ENCODE data around the gene TMEM39B.
A peak's percentile ranks its signal among the peaks of the same experiment; 100 is the strongest.
"Not testable (repeated sequence)": the region's sequence is repeated elsewhere in the genome, so short reads cannot be mapped to it uniquely, and the experiment has no call there.

TMEM39B gene

GRCh38 chr1:32142446-32143301, 69.9 kb downstream of the TMEM39B start:
- TF ChIP-seq Cebpa-rat (IDR thresholded peaks at IDR 0.05), result no peak
- H3K4me2 ChIP-seq, result no peak overlapping the region
- H3K36me3 ChIP-seq, result peaks cover 10 to 43% (median 19%) of the 10 kb centered on the region in 11 experiments; a peak in 21 of 22 replicates
- H3K9me3 ChIP-seq (replicated peaks in 1 of 11), result peaks cover 8 to 17% (median 12%) of the 10 kb centered on the region in 11 experiments; a peak in 21 of 22 replicates
- H3K4me3 ChIP-seq, result no peak overlapping the region
- H3K27ac ChIP-seq, result peak overlapping the region in 1 of 11 experiments; percentile 25; a peak in 1 of 22 replicates
- no peaks in the 10 kb centered on the region for H3K27me3 ChIP-seq
- H3K4me1 ChIP-seq, result peaks cover 6 to 30% (median 14%) of the 10 kb centered on the region in 10 experiments; a peak in 11 of 20 replicates
- H3K9ac ChIP-seq, result no peak overlapping the region
- H4K20me1 ChIP-seq, result peaks cover 85 to 100% (median 98%) of the 10 kb centered on the region in 11 experiments

GRCh38 chr1:32143302-32143695, 70.6 kb downstream of the TMEM39B start:
- H4K20me1 ChIP-seq, result peaks cover 79 to 100% (median 98%) of the 10 kb centered on the region in 11 experiments
- not testable (repeated sequence) for H3K9ac ChIP-seq

GRCh38 chr1:32144033-32144432, 71.3 kb downstream of the TMEM39B start:
- peaks cover 21 to 31% (median 25%) of the 10 kb centered on the region in 11 experiments for H3K9me3 ChIP-seq (replicated peaks in 1 of 11)
- H3K27me3 ChIP-seq, result no peaks in the 10 kb centered on the region
- no peak overlapping the region for H3K27ac ChIP-seq
- H3K4me2 ChIP-seq, result no peak overlapping the region
- TF ChIP-seq Cebpa-rat (IDR thresholded peaks at IDR 0.05), result no peak
- H3K36me3 ChIP-seq, result peaks cover 22 to 43% (median 29%) of the 10 kb centered on the region in 11 experiments
- H3K4me3 ChIP-seq, result no peak overlapping the region
- H4K20me1 ChIP-seq, result peaks cover 72 to 100% (median 92%) of the 10 kb centered on the region in 11 experiments
- H3K4me1 ChIP-seq, result peaks cover under 1 to 25% (median 11%) of the 10 kb centered on the region in 10 experiments; a peak in 11 of 20 replicates
- H3K9ac ChIP-seq, result no peak overlapping the region

More at GRCh38 chr1:32143302-32143695, 70.6 kb downstream of the TMEM39B start:
- H3K27me3 ChIP-seq, H3K4me2 ChIP-seq, H3K4me3 ChIP-seq: not testable (repeated sequence)
- peaks cover 6 to 30% (median 14%) of the 10 kb centered on the region in 10 experiments; a peak in 11 of 20 replicates for H3K4me1 ChIP-seq
- peaks cover 16 to 43% (median 23%) of the 10 kb centered on the region in 11 experiments; a peak in 21 of 22 replicates for H3K36me3 ChIP-seq
- peak overlapping the region in 1 of 11 experiments; percentile 25; a peak in 1 of 22 replicates for H3K27ac ChIP-seq
- peaks cover 14 to 24% (median 18%) of the 10 kb centered on the region in 11 experiments for H3K9me3 ChIP-seq (replicated peaks in 1 of 11)

GRCh38 chr1:32147799-32148198, 75.1 kb downstream of the TMEM39B start:
- H3K4me1 ChIP-seq, result peaks cover 0 to 27% (median 11%) of the 10 kb centered on the region in 10 experiments; a peak in 11 of 20 replicates
- peaks cover 24 to 55% (median 45%) of the 10 kb centered on the region in 11 experiments for H3K36me3 ChIP-seq
- H3K9ac ChIP-seq, H3K4me2 ChIP-seq, H3K27me3 ChIP-seq, H3K4me3 ChIP-seq, H3K27ac ChIP-seq: not testable (repeated sequence)
- peaks cover 60 to 100% (median 85%) of the 10 kb centered on the region in 11 experiments; a peak in 21 of 22 replicates for H4K20me1 ChIP-seq
- peaks cover 25 to 36% (median 31%) of the 10 kb centered on the region in 11 experiments for H3K9me3 ChIP-seq (replicated peaks in 1 of 11)

- Histone ChIP-seq H4K20me1 (peaks cover 55 to 100% (median 81%) of the 10 kb centered on the region in 11 experiments; a peak in 21 of 22 replicates), H3K4me3 (no peak overlapping the region), H3K27me3 (no peaks in the 10 kb centered on the region), H3K9me3 (replicated peaks in 1 of 11) (peaks cover 25 to 32% (median 30%) of the 10 kb centered on the region in 11 experiments), H3K27ac (no peak overlapping the region), H3K9ac (peak overlapping the region in 1 of 11 experiments; percentile 11; a peak in 1 of 22 replicates), H3K4me1 (peaks cover 0 to 16% (median 6%) of the 10 kb centered on the region in 10 experiments; a peak in 8 of 20 replicates), H3K36me3 (peaks cover 44 to 74% (median 62%) of the 10 kb centered on the region in 11 experiments), H3K4me2 (peak overlapping the region in 1 of 11 experiments; percentile 30; a peak in 1 of 22 replicates)
- TF ChIP-seq Cebpa-rat (IDR thresholded peaks at IDR 0.05), result no peak
These were observed 78.1 kb downstream of the TMEM39B start for GRCh38 chr1:32150847-32151246.

- peaks cover 58 to 99% (median 81%) of the 10 kb centered on the region in 11 experiments; a peak in 21 of 22 replicates for H4K20me1 ChIP-seq
- H3K4me1 ChIP-seq, result peaks cover 0 to 16% (median 6%) of the 10 kb centered on the region in 10 experiments; a peak in 8 of 20 replicates
These were observed 78.6 kb downstream of the TMEM39B start for GRCh38 chr1:32151319-32151787.

More at GRCh38 chr1:32151319-32151787, 78.6 kb downstream of the TMEM39B start:
- H3K36me3 ChIP-seq, result peaks cover 49 to 79% (median 66%) of the 10 kb centered on the region in 11 experiments
- 0 out of 22 replicates have a peak overlapping the region, but pooled peaks of 1 of the 11 experiments have one; percentile 19 for H3K4me2 ChIP-seq
- H3K27ac ChIP-seq, result no peak overlapping the region
- H3K27me3 ChIP-seq, result no peaks in the 10 kb centered on the region
- H3K9me3 ChIP-seq (replicated peaks in 1 of 11), result peaks cover 25 to 32% (median 30%) of the 10 kb centered on the region in 11 experiments
- TF ChIP-seq Cebpa-rat (IDR thresholded peaks at IDR 0.05), result no peak
- peak overlapping the region in 1 of 11 experiments; percentile 11; a peak in 1 of 22 replicates for H3K9ac ChIP-seq
- H3K4me3 ChIP-seq, result no peak overlapping the region

Data from BLaER1 treated with 17β-estradiol and CSF1 and Interleukin-3, amounts not matched to agents 10 nM and 100 nM (cell line).